ENCODE data around the gene CCDC51.

- TF ChIP-seq GATA2 (IDR thresholded peaks at IDR 0.05; ENCODE audit: low read depth, low read length) (no peak), GATA3 (IDR thresholded peaks at IDR 0.05; ENCODE audit: low read depth, low read length) (no peak)
These were observed 14.6 kb downstream of the CCDC51 start for GRCh38 chr3:48425281-48425812.

Measured in SH-SY5Y (cell line).